ENCODE results near the gene APP.

Gene APP

DNA sequence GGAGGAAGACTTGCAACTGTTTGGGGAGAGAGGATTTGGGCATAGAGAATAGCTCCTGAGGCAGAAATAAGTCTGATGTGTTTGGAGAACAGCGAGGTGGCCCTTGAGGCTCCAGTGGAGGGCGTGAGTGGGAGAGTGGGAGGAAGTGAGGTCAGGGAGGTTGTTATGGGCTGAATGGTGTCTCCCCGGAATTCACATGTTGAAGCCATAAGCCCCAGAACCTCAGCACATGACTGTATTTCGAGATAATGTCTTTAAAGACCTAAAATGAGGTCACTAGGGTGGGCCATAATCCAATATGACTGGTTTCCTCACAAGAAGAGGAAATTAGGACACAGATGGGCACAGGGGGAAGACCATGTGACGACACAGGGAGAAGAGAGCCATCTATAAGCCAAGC is 17.9 kb upstream of the APP start:
- Histone ChIP-seq H3F3A (ENCODE audit: low read depth) (no peaks in the 10 kb centered on the region), H3K4me3 (ENCODE audit: low read length, poor library complexity, severe bottlenecking) (no peak overlapping the region), H3K4me2 (ENCODE audit: low read depth, low read length, poor library complexity, severe bottlenecking) (no peak overlapping the region), H3K9me3 (ENCODE audit: insufficient read depth, low read depth, low read length) (peaks cover 4% of the 10 kb centered on the region; the same call in 1 of the 2 replicates), H4K20me1 (ENCODE audit: insufficient read depth, low read length, poor library complexity, severe bottlenecking) (no peaks in the 10 kb centered on the region), H3K27me3 (ENCODE audit: insufficient read depth, low read length, poor library complexity, severe bottlenecking) (no peaks in the 10 kb centered on the region), H3K79me2 (ENCODE audit: insufficient read depth, low read length) (no peaks in the 10 kb centered on the region), H3K9me2 (replicated peaks; ENCODE audit: low read depth, low read length) (no peaks in the 10 kb centered on the region), H2AFZ (ENCODE audit: low read length) (no peak overlapping the region), H3K4me1 (ENCODE audit: insufficient read depth, low read length, poor library complexity, severe bottlenecking) (no peaks in the 10 kb centered on the region), H3K36me3 (ENCODE audit: insufficient read depth, low read length) (no peaks in the 10 kb centered on the region), H3K9ac (ENCODE audit: low read depth, low read length, poor library complexity, severe bottlenecking) (no peak overlapping the region)
- TF ChIP-seq EZH2phosphoT487 (IDR thresholded peaks at IDR 0.05; ENCODE audit: borderline replicate concordance) = no peak

DNA sequence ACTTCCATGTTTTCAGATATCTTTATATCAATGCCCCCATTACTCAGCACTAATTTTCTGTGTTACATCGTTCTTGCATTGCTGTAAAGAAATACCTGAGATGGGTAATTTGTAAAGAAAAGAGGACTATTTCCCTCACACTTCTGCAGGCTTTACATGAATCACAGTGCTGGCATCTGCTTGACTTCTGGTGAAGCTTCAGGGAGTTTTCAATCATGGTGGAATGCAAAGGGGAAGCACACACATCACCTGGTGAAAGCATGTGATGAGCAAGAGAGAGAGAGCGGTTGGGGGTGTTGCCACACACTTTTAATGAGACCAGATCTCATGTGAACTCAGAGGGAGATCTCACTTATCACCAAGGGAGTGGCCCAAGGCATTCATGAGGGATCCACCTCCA is 14.9 kb upstream of the APP start:
- no peak for TF ChIP-seq EZH2phosphoT487 (IDR thresholded peaks at IDR 0.05; ENCODE audit: borderline replicate concordance)
- TF ChIP-seq, protein P1, sequence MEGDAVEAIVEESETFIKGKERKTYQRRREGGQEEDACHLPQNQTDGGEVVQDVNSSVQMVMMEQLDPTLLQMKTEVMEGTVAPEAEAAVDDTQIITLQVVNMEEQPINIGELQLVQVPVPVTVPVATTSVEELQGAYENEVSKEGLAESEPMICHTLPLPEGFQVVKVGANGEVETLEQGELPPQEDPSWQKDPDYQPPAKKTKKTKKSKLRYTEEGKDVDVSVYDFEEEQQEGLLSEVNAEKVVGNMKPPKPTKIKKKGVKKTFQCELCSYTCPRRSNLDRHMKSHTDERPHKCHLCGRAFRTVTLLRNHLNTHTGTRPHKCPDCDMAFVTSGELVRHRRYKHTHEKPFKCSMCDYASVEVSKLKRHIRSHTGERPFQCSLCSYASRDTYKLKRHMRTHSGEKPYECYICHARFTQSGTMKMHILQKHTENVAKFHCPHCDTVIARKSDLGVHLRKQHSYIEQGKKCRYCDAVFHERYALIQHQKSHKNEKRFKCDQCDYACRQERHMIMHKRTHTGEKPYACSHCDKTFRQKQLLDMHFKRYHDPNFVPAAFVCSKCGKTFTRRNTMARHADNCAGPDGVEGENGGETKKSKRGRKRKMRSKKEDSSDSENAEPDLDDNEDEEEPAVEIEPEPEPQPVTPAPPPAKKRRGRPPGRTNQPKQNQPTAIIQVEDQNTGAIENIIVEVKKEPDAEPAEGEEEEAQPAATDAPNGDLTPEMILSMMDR (conservative IDR thresholded peaks at IDR 0.05; ENCODE audit: low read length) = no peak

DNA sequence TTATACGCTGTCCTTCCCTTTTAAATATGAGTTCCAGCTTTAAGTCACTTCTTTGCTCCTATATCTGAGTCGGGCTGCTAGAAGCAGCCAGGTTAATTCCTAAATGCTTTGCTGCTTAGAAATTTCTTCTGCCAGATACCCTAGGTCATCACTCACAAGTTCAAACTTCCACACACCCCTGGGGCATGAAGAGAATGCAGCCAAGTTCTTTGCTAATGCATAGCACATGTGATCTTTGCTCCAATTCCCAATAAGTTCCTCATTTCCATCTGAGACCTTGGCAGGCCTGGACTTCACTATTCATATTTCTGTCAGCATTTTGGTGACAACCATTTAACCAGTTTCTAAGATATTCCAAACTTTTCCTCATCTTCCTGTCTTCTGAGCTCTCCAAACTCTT is 14.5 kb upstream of the APP start:
- H3F3A ChIP-seq (ENCODE audit: low read depth) = no peaks in the 10 kb centered on the region
- TF ChIP-seq, protein P1 (conservative IDR thresholded peaks at IDR 0.05; ENCODE audit: low read length) = no peak
- TF ChIP-seq EZH2phosphoT487 (IDR thresholded peaks at IDR 0.05; ENCODE audit: borderline replicate concordance) = no peak
- H3K9ac ChIP-seq (ENCODE audit: low read depth, low read length, poor library complexity, severe bottlenecking) = no peak overlapping the region
- no peaks in the 10 kb centered on the region for H3K9me2 ChIP-seq (replicated peaks; ENCODE audit: low read depth, low read length)
- no peaks in the 10 kb centered on the region for H3K79me2 ChIP-seq (ENCODE audit: insufficient read depth, low read length)
- H3K27me3 ChIP-seq (ENCODE audit: insufficient read depth, low read length, poor library complexity, severe bottlenecking) = no peaks in the 10 kb centered on the region
- H4K20me1 ChIP-seq (ENCODE audit: insufficient read depth, low read length, poor library complexity, severe bottlenecking) = no peaks in the 10 kb centered on the region
- H3K36me3 ChIP-seq (ENCODE audit: insufficient read depth, low read length) = no peaks in the 10 kb centered on the region
- H3K4me3 ChIP-seq (ENCODE audit: low read length, poor library complexity, severe bottlenecking) = no peak overlapping the region
- H3K4me1 ChIP-seq (ENCODE audit: insufficient read depth, low read length, poor library complexity, severe bottlenecking) = no peaks in the 10 kb centered on the region
- H3K4me2 ChIP-seq (ENCODE audit: low read depth, low read length, poor library complexity, severe bottlenecking) = no peak overlapping the region
- peaks cover 4% of the 10 kb centered on the region; the same call in 1 of the 2 replicates for H3K9me3 ChIP-seq (ENCODE audit: insufficient read depth, low read depth, low read length)
- H2AFZ ChIP-seq (ENCODE audit: low read length) = no peak overlapping the region

More for the DNA sequence above, 14.9 kb upstream of the APP start:
- no peaks in the 10 kb centered on the region for H3K79me2 ChIP-seq (ENCODE audit: insufficient read depth, low read length)
- no peak overlapping the region for H2AFZ ChIP-seq (ENCODE audit: low read length)
- no peak overlapping the region for H3K4me2 ChIP-seq (ENCODE audit: low read depth, low read length, poor library complexity, severe bottlenecking)
- no peaks in the 10 kb centered on the region for H3K4me1 ChIP-seq (ENCODE audit: insufficient read depth, low read length, poor library complexity, severe bottlenecking)
- H3K4me3 ChIP-seq (ENCODE audit: low read length, poor library complexity, severe bottlenecking) = no peak overlapping the region
- H3K36me3 ChIP-seq (ENCODE audit: insufficient read depth, low read length) = no peaks in the 10 kb centered on the region
- peaks cover 4% of the 10 kb centered on the region; the same call in 1 of the 2 replicates for H3K9me3 ChIP-seq (ENCODE audit: insufficient read depth, low read depth, low read length)
- H3K9me2 ChIP-seq (replicated peaks; ENCODE audit: low read depth, low read length) = no peaks in the 10 kb centered on the region
- no peaks in the 10 kb centered on the region for H3F3A ChIP-seq (ENCODE audit: low read depth)
- H3K9ac ChIP-seq (ENCODE audit: low read depth, low read length, poor library complexity, severe bottlenecking) = no peak overlapping the region
- H4K20me1 ChIP-seq (ENCODE audit: insufficient read depth, low read length, poor library complexity, severe bottlenecking) = no peaks in the 10 kb centered on the region
- H3K27me3 ChIP-seq (ENCODE audit: insufficient read depth, low read length, poor library complexity, severe bottlenecking) = no peaks in the 10 kb centered on the region

- no peak overlapping the region for H3K4me2 ChIP-seq (ENCODE audit: low read depth, low read length, poor library complexity, severe bottlenecking)
- no peak overlapping the region for H3K4me3 ChIP-seq (ENCODE audit: low read length, poor library complexity, severe bottlenecking)
- no peaks in the 10 kb centered on the region for H3K4me1 ChIP-seq (ENCODE audit: insufficient read depth, low read length, poor library complexity, severe bottlenecking)
- H2AFZ ChIP-seq (ENCODE audit: low read length) = no peak overlapping the region
- no peaks in the 10 kb centered on the region for H3K9me2 ChIP-seq (replicated peaks; ENCODE audit: low read depth, low read length)
- no peaks in the 10 kb centered on the region; the same call in 1 of the 2 replicates for H3K9me3 ChIP-seq (ENCODE audit: insufficient read depth, low read depth, low read length)
- no peak overlapping the region for H3K9ac ChIP-seq (ENCODE audit: low read depth, low read length, poor library complexity, severe bottlenecking)
- H4K20me1 ChIP-seq (ENCODE audit: insufficient read depth, low read length, poor library complexity, severe bottlenecking) = no peaks in the 10 kb centered on the region
- H3K79me2 ChIP-seq (ENCODE audit: insufficient read depth, low read length) = no peaks in the 10 kb centered on the region
- H3K27me3 ChIP-seq (ENCODE audit: insufficient read depth, low read length, poor library complexity, severe bottlenecking) = no peaks in the 10 kb centered on the region
- no peak for TF ChIP-seq EZH2phosphoT487 (IDR thresholded peaks at IDR 0.05; ENCODE audit: borderline replicate concordance)
- TF ChIP-seq, protein P1 (conservative IDR thresholded peaks at IDR 0.05; ENCODE audit: low read length) = no peak
- H3K36me3 ChIP-seq (ENCODE audit: insufficient read depth, low read length) = no peaks in the 10 kb centered on the region
- H3F3A ChIP-seq (ENCODE audit: low read depth) = no peaks in the 10 kb centered on the region
Measured at GRCh38 chr21:26179501-26179900, 8.9 kb upstream of the APP start.

Measured in Loucy (cell line).